Neuronal stem cell (in vitro differentiated cells): Measurements from ENCODE around the gene ZBTB5.

Experiments used
- DNase-seq: peaks from one replicate; pipeline ENCODE4 v3.0.0-alpha.2; 2013; ENCODE audit warnings: low spot score
- H2AFZ ChIP-seq: one replicate; pipeline ENCODE4 v1.6.1; 2013; ENCODE audit warnings: mild to moderate bottlenecking, low read length, inconsistent platforms
- H2AK5ac ChIP-seq: 2 replicates; pipeline ENCODE4 v1.6.1; 2013; ENCODE audit warnings: low read depth, mild to moderate bottlenecking, inconsistent platforms, low read length, moderate library complexity, mixed read lengths
- H2BK120ac ChIP-seq: 2 replicates; pipeline ENCODE4 v1.6.1; 2013; ENCODE audit warnings: low read depth, mild to moderate bottlenecking, inconsistent platforms, low read length, moderate library complexity, mixed read lengths
- H2BK12ac ChIP-seq: one replicate; pipeline ENCODE4 v1.6.1; 2013; ENCODE audit warnings: low read length, inconsistent platforms
- H2BK15ac ChIP-seq: 2 replicates; pipeline ENCODE4 v1.6.1; 2013; ENCODE audit warnings: mild to moderate bottlenecking, low read length, inconsistent platforms, mixed read lengths
- H2BK5ac ChIP-seq: one replicate; pipeline ENCODE4 v1.6.1; 2013; ENCODE audit warnings: inconsistent platforms, mild to moderate bottlenecking, low read length, moderate library complexity
- H3K14ac ChIP-seq: one replicate; pipeline ENCODE4 v1.6.1; 2013; ENCODE audit warnings: low read length, inconsistent platforms
- H3K18ac ChIP-seq: 2 replicates; pipeline ENCODE4 v1.6.1; 2013; ENCODE audit warnings: low read length, inconsistent platforms
- H3K23ac ChIP-seq: 2 replicates; pipeline ENCODE4 v1.6.1; 2013; ENCODE audit warnings: low read depth, mild to moderate bottlenecking, mixed read lengths, low read length, inconsistent platforms; ENCODE audit not compliant: poor library complexity
- H3K27ac ChIP-seq: replicated peaks from 3 replicates; pipeline ENCODE4 v1.5.1; 2013; ENCODE audit warnings: low read length, inconsistent platforms
- H3K27me3 ChIP-seq, 3 experiments: 2 replicates each; pipeline ENCODE4 v1.6.1; 2013; ENCODE audit warnings: low read length in 3 of 3, mild to moderate bottlenecking in 2 of 3, inconsistent platforms in 1 of 3, low read depth in 1 of 3, mixed read lengths in 1 of 3, moderate library complexity in 1 of 3; ENCODE audit not compliant: control insufficient read depth in 3 of 3, insufficient read depth in 3 of 3
- H3K36me3 ChIP-seq, 2 donors: replicated peaks in 1 of 2; 2 replicates each; pipeline ENCODE4 v1.6.1; 2013; ENCODE audit warnings: low read length in 2 of 2; ENCODE audit not compliant: control insufficient read depth in 2 of 2, insufficient read depth in 2 of 2
- H3K4ac ChIP-seq: 2 replicates; pipeline ENCODE4 v1.6.1; 2013; ENCODE audit warnings: inconsistent platforms, mild to moderate bottlenecking, low read length, moderate library complexity
- H3K4me1 ChIP-seq, 2 donors: 1 replicate in 1 of 2; 2 replicates in 1 of 2; pipeline ENCODE4 v1.6.1; 2013; ENCODE audit warnings: low read length in 2 of 2, low read depth in 1 of 2; ENCODE audit not compliant: control insufficient read depth in 2 of 2, insufficient read depth in 1 of 2
- H3K4me2 ChIP-seq: one replicate; pipeline ENCODE4 v1.6.1; 2013; ENCODE audit warnings: mild to moderate bottlenecking, low read length, inconsistent platforms; ENCODE audit not compliant: insufficient read depth, poor library complexity, severe bottlenecking
- H3K4me3 ChIP-seq, 2 donors: 2 replicates each; pipeline ENCODE4 v1.5.1; 2013; ENCODE audit warnings: low read length in 2 of 2, mild to moderate bottlenecking in 2 of 2, inconsistent platforms in 1 of 2, moderate library complexity in 1 of 2
- H3K79me1 ChIP-seq: one replicate; pipeline ENCODE4 v1.6.1; 2013; ENCODE audit warnings: low read depth, mild to moderate bottlenecking, inconsistent platforms, low read length, moderate library complexity
- H3K9ac ChIP-seq: one replicate; pipeline ENCODE4 v1.6.1; 2013; ENCODE audit warnings: mild to moderate bottlenecking, low read depth, low read length, inconsistent platforms; ENCODE audit not compliant: poor library complexity
- H3K9me3 ChIP-seq, 2 donors: replicated peaks in 1 of 2; 2 replicates each; pipeline versions ENCODE3 to v1.6.1; 2013; ENCODE audit warnings: low read length in 2 of 2, mild to moderate bottlenecking in 2 of 2, inconsistent platforms in 1 of 2, low read depth in 1 of 2, mixed read lengths in 1 of 2, moderate library complexity in 1 of 2; ENCODE audit not compliant: control insufficient read depth in 2 of 2, insufficient read depth in 1 of 2
- H4K8ac ChIP-seq: one replicate; pipeline ENCODE4 v1.6.1; 2013; ENCODE audit warnings: low read depth, mild to moderate bottlenecking, inconsistent platforms, low read length, moderate library complexity
- H4K91ac ChIP-seq: one replicate; pipeline ENCODE4 v1.6.1; 2013; ENCODE audit warnings: low read length, low read depth, mild to moderate bottlenecking, inconsistent platforms; ENCODE audit not compliant: poor library complexity
- WGBS, 2 donors: extraction: QIAGEN DNeasy Blood & Tissue Kit; methylation state at CpG; one replicate each; pipeline ENCODE4 v1.1.7; 2013; ENCODE audit warnings: missing lambda C conversion rate in 2 of 2, mixed read lengths in 1 of 2; ENCODE audit not compliant: insufficient read length in 2 of 2, insufficient replicate concordance in 1 of 2; ENCODE audit errors: extremely low coverage in 2 of 2; 5-methylcytosine and 5-hydroxymethylcytosine counted together

Gene ZBTB5

DNA sequence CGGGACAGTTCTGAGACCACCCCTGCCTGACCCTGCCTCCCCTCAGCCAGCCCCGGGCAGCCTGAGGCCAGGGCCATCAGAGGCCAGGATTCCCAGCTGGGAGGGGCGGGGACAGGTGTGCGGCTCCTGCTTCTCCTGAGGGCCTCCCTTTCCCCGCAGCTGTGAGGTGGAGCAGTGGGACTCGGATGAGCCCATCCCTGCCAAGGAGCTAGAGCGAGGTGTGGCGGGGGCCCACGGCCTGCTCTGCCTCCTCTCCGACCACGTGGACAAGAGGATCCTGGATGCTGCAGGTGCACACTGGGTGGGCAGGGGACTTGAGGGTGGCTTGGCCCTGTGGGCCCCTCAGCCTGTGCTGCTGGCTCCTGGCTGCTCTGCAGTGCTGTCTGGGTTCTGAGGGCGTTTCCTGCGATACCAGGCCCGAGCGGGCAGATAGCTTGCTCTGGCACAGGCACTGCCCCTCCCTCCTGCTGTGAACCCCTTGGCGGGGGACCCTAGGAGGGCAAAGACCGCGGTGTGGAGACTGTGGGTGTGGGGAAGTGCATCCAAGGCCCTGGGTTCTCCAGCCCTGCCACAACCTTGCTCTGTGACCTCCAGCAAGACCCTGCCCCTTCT lies 40.5 kb downstream of the ZBTB5 start:
- no peak overlapping the region for H2AFZ ChIP-seq
- H3K4ac ChIP-seq = peak overlapping the region; percentile 72
- no peak overlapping the region for H2BK120ac ChIP-seq
- peaks cover 4 to 23% of the 10 kb centered on the region in 2 donors for H3K4me1 ChIP-seq
- H3K79me1 ChIP-seq = peaks cover 15% of the 10 kb centered on the region
- H3K14ac ChIP-seq = peak overlapping the region; percentile 14
- H3K18ac ChIP-seq = peak overlapping the region; percentile 72
- peak overlapping the region; percentile 80 for H3K9ac ChIP-seq
- peak overlapping the region; percentile 21 for H3K27ac ChIP-seq
- H2BK12ac ChIP-seq = peak overlapping the region; percentile 32
- H3K4me2 ChIP-seq = no peak overlapping the region
- H3K36me3 ChIP-seq = peaks cover 23 to 63% of the 10 kb centered on the region in 2 donors
- H3K27me3 ChIP-seq = no peaks in the 10 kb centered on the region
- no peak overlapping the region for H2BK15ac ChIP-seq
- no CpG with 5 or more reads among the region's 18 CpGs for WGBS, 2 donors
- peak overlapping the region; percentile 11 for H3K23ac ChIP-seq
- no peak for DNase-seq
- H2BK5ac ChIP-seq = no peak overlapping the region
- H3K4me3 ChIP-seq = peak overlapping the region in 1 of 2 donors; percentile 1
- H4K91ac ChIP-seq = no peak overlapping the region
- H3K9me3 ChIP-seq = no peaks in the 10 kb centered on the region
- no peak overlapping the region for H4K8ac ChIP-seq
- peak overlapping the region; percentile 90 for H2AK5ac ChIP-seq

- Histone ChIP-seq H3K23ac (peak overlapping the region; percentile 11), H2BK5ac (peak overlapping the region; percentile 16), H3K9me3 (no peaks in the 10 kb centered on the region), H3K9ac (peak overlapping the region; percentile 80), H3K18ac (peak overlapping the region; percentile 72), H3K4me1 (peaks cover 4 to 20% of the 10 kb centered on the region in 2 donors), H3K4ac (peak overlapping the region; percentile 40), H3K4me2 (no peak overlapping the region), H3K79me1 (peaks cover 15% of the 10 kb centered on the region), H3K4me3 (peak overlapping the region in 1 of 2 donors; percentile 98), H3K27ac (peak overlapping the region; percentile 21), H4K91ac (no peak overlapping the region), H3K14ac (peak overlapping the region; percentile 14), H2AK5ac (peak overlapping the region; percentile 90), H2BK12ac (peak overlapping the region; percentile 32), H2AFZ (no peak overlapping the region), H3K27me3 (no peaks in the 10 kb centered on the region), H3K36me3 (peaks cover 23 to 58% of the 10 kb centered on the region in 2 donors), H2BK120ac (no peak overlapping the region), H4K8ac (peak overlapping the region; percentile 68), H2BK15ac (no peak overlapping the region)
- no peak for DNase-seq
- no CpG with 5 or more reads among the region's 8 CpGs for whole genome bisulfite sequencing, 2 donors
Measured at GRCh38 chr9:37424204-37424685, 41.0 kb downstream of the ZBTB5 start.

- Histone ChIP-seq H2BK5ac (no peak overlapping the region), H3K27me3 (no peaks in the 10 kb centered on the region), H3K14ac (no peak overlapping the region), H3K9ac (no peak overlapping the region), H3K27ac (no peak overlapping the region), H3K18ac (no peak overlapping the region), H4K91ac (no peak overlapping the region), H2AK5ac (no peak overlapping the region), H2BK15ac (no peak overlapping the region), H3K36me3 (peaks cover 23 to 50% of the 10 kb centered on the region in 2 donors), H3K4me2 (peak overlapping the region; percentile 79), H3K79me1 (peaks cover 15% of the 10 kb centered on the region), H3K4me1 (peaks cover 4 to 20% of the 10 kb centered on the region in 2 donors), H3K23ac (no peak overlapping the region), H2AFZ (no peak overlapping the region), H4K8ac (no peak overlapping the region), H3K4me3 (peak overlapping the region; percentile 35 to 98), H2BK120ac (no peak overlapping the region), H2BK12ac (no peak overlapping the region), H3K9me3 (no peaks in the 10 kb centered on the region), H3K4ac (no peak overlapping the region)
- no CpG with 5 or more reads among the region's 2 CpGs for WGBS, 2 donors
- DNase-seq = no peak
Measured at GRCh38 chr9:37423508-37423907, 41.7 kb downstream of the ZBTB5 start.

GRCh38 chr9:37422289-37423104 lies 42.8 kb downstream of the ZBTB5 start, which contains the start of gene GRHPR:
TSS of gene GRHPR (plus strand) at chr9:37422696. CDS start at chr9:37422751, 55 bp downstream.
- WGBS, 2 donors = no CpG with 5 or more reads among the region's 56 CpGs
- Histone ChIP-seq H3K27ac (peak within 1 kb of the TSS; percentile 38), H2AK5ac (peak within 1 kb of the TSS; percentile 10)

More at GRCh38 chr9:37422289-37423104, 42.8 kb downstream of the ZBTB5 start, which contains the start of gene GRHPR:
- Histone ChIP-seq H3K27me3 (no peaks in the 10 kb centered on the region), H4K8ac (no peak within 1 kb of the TSS), H2AFZ (peak within 1 kb of the TSS; percentile 94), H2BK5ac (peak within 1 kb of the TSS; percentile 95), H3K4me3 (peak within 1 kb of the TSS; percentile 91 to 98), H3K4ac (no peak within 1 kb of the TSS), H3K36me3 (peaks cover 16 to 40% of the 10 kb centered on the region in 2 donors), H3K18ac (peak within 1 kb of the TSS; percentile 99), H2BK15ac (peak within 1 kb of the TSS; percentile 0), H2BK120ac (no peak within 1 kb of the TSS), H3K79me1 (peaks cover 15% of the 10 kb centered on the region), H2BK12ac (no peak within 1 kb of the TSS), H3K9me3 (no peaks in the 10 kb centered on the region), H3K14ac (peak within 1 kb of the TSS; percentile 67), H3K4me1 (peaks cover 4 to 20% of the 10 kb centered on the region in 2 donors), H3K4me2 (peak within 1 kb of the TSS; percentile 79), H3K23ac (peak within 1 kb of the TSS; percentile 99), H4K91ac (no peak within 1 kb of the TSS), H3K9ac (peak within 1 kb of the TSS; percentile 96)
- peak; percentile 70 for DNase-seq
